Right lobe of liver (tissue), 6 donors: ENCODE data around the gene ZNF362. TPM values are rescaled to one million over a fixed set of nuclear protein-coding genes. Genes with fewer than 3 reads are reported as not detected.

Experiments
- ATAC-seq, 4 donors: fragments of 200-7000 bp; cut with Tn5 transposase; one replicate each; pipeline ENCODE4 v1.9.1; 2020; ENCODE audit warnings: mild to moderate bottlenecking in 4 of 4, moderate library complexity in 4 of 4
- DNase-seq, 3 donors: peaks; one replicate each; pipeline ENCODE4 v3.0.0-alpha.2; 2020
- H3K27ac ChIP-seq, 3 donors: fragments of 200-600 bp; one replicate each; pipeline ENCODE4 v1.8.0; 2022
- H3K27me3 ChIP-seq, 2 donors: fragments of 200-600 bp; one replicate each; pipeline ENCODE4 v1.8.0; 2022
- H3K36me3 ChIP-seq, 4 donors: fragments of 200-600 bp; sonication (generic) in 1 of 4; one replicate each; pipeline versions ENCODE4 v1.5.1 to v1.8.0; 2017 to 2022; ENCODE audit warnings: control low read depth in 1 of 4
- H3K4me1 ChIP-seq, 4 donors: fragments of 200-600 bp; sonication (generic) in 1 of 4; one replicate each; pipeline versions ENCODE4 v1.5.1 to v1.8.0; 2017 to 2022; ENCODE audit warnings: control low read depth in 1 of 4
- H3K4me3 ChIP-seq, 3 donors: fragments of 200-600 bp; one replicate each; pipeline ENCODE4 v1.8.0; 2022
- H3K9me3 ChIP-seq, 4 donors: fragments of 200-600 bp; sonication (generic) in 1 of 4; one replicate each; pipeline versions ENCODE4 v1.5.1 to v1.8.0; 2017 to 2022; ENCODE audit warnings: control low read depth in 1 of 4
- CTCF ChIP-seq, 4 donors: fragments of 200-600 bp in 3 of 4; fragments of 450-650 bp in 1 of 4; IDR thresholded peaks; one replicate each; pipeline versions ENCODE4 v1.5.1 to v1.8.0; 2016 to 2022; ENCODE audit warnings: antibody characterized with exemption in 4 of 4, mild to moderate bottlenecking in 2 of 4
- POLR2A ChIP-seq: fragments of 450-650 bp; IDR thresholded peaks from one replicate; pipeline ENCODE4 v1.6.1; 2017; ENCODE audit warnings: antibody characterized with exemption, mild to moderate bottlenecking
- WGBS: methylation state at CpG from one replicate; pipeline ENCODE4 v1.1.6; 2018; ENCODE audit warnings: low coverage, low lambda C conversion rate; ENCODE audit not compliant: insufficient coverage; ENCODE audit errors: missing lambda C conversion rate; 5-methylcytosine and 5-hydroxymethylcytosine counted together
- intact Hi-C, 2 donors: fragments of 100-400 bp; cut with DNase I; formaldehyde crosslinking; loops; one replicate each; pipeline versions ENCODE4 v1.11.2 to v1.14.1; 2022
- total RNA-seq, 6 experiments: library from RNA; depleted of rRNA in 2 of 6; stranded (reverse); fragments of >200 nt in 2 of 6; fragmentation: NEBNext Ultra II Directional in 3 of 6; extraction: Animal tissue kit (Norgen Biotek cat#: 25700) in 3 of 6; gene quantifications; one replicate each; pipeline versions ENCODE4 v1.1.0 to v1.2.4, GENCODE V29; 2016 to 2023
- donor health status: DM: no; HTN: yes; CAD: no.
- donor health status: DM: no; HTN: no; CAD: no.
- donor health status: DM: no; HTN: no; CAD: no.
- donor health status: DM: no; HTN: yes; CAD: no.
- donor health status: DM: no; HTN: yes; CAD: no.

Gene ZNF362
- total RNA-seq, 6 experiments from 2014 or later, result 3.4 to 8.4 (median 7.0) TPM

- Histone ChIP-seq H3K36me3 (peaks cover 33 to 63% (median 49%) of the 10 kb centered on the region in 4 donors), H3K27ac (no peak overlapping the region)
- TF ChIP-seq CTCF (IDR thresholded peaks at IDR 0.05) (no peak), POLR2A (no peak)
These were observed 67.6 kb downstream of the ZNF362 start for GRCh38 chr1:33323663-33324477.

GRCh38 chr1:33324677-33325575 lies 68.6 kb downstream of the ZNF362 start:
- no peaks in the 10 kb centered on the region for H3K27me3 ChIP-seq
- DNase-seq (no peak), ATAC-seq (no peak)
- H3K9me3 ChIP-seq, result no peaks in the 10 kb centered on the region
- 88% methylated on average over 8 of the region's 22 CpGs for WGBS
- H3K36me3 ChIP-seq, result peaks cover 38 to 73% (median 56%) of the 10 kb centered on the region in 4 donors
- no peak overlapping the region for H3K27ac ChIP-seq
- no peak overlapping the region for H3K4me3 ChIP-seq
- no peak for TF ChIP-seq CTCF (IDR thresholded peaks at IDR 0.05)
- no peak for TF ChIP-seq POLR2A
- peaks cover 0 to 26% (median 3%) of the 10 kb centered on the region in 4 donors for H3K4me1 ChIP-seq
- intact Hi-C loops, result no loop called here

More at GRCh38 chr1:33323663-33324477, 67.6 kb downstream of the ZNF362 start:
- H3K27me3 ChIP-seq, result no peaks in the 10 kb centered on the region
- DNase-seq (no peak), ATAC-seq (no peak)
- WGBS, result 54% methylated on average over 4 of the region's 14 CpGs
- no peaks in the 10 kb centered on the region for H3K9me3 ChIP-seq
- peaks cover 0 to 25% (median 3%) of the 10 kb centered on the region in 4 donors for H3K4me1 ChIP-seq
- H3K4me3 ChIP-seq, result no peak overlapping the region
- intact Hi-C loops, result no loop called here

GRCh38 chr1:33326785-33327184 lies 70.5 kb downstream of the ZNF362 start:
- peaks cover 0 to 26% (median 3%) of the 10 kb centered on the region in 4 donors for H3K4me1 ChIP-seq
- intact Hi-C loops, result no loop called here
- TF ChIP-seq POLR2A (no peak), CTCF (IDR thresholded peaks at IDR 0.05) (no peak)
- peak overlapping the region in 1 of 3 donors; percentile 27 for H3K27ac ChIP-seq
- peaks cover 48 to 92% (median 74%) of the 10 kb centered on the region in 4 donors for H3K36me3 ChIP-seq
- ATAC-seq (peak in 3 of 4 donors; percentile 3 to 41 (median 12)), DNase-seq (no peak)
- no peak overlapping the region for H3K4me3 ChIP-seq
- no peaks in the 10 kb centered on the region for H3K9me3 ChIP-seq
- 54% methylated on average over 5 of the region's 9 CpGs for WGBS
- H3K27me3 ChIP-seq, result no peaks in the 10 kb centered on the region

- peaks cover 53 to 99% (median 77%) of the 10 kb centered on the region in 4 donors for H3K36me3 ChIP-seq
- no peak overlapping the region for H3K4me3 ChIP-seq
- H3K27ac ChIP-seq, result peak overlapping the region in 1 of 3 donors; percentile 27
- TF ChIP-seq POLR2A (no peak), CTCF (IDR thresholded peaks at IDR 0.05) (no peak)
- intact Hi-C loops, result no loop called here
- DNase-seq (peak in 2 of 3 donors; percentile 73 to 75), ATAC-seq (peak; percentile 8 to 61 (median 36))
- WGBS, result 44% methylated on average over 8 of the region's 9 CpGs
- H3K27me3 ChIP-seq, result no peaks in the 10 kb centered on the region
- peaks cover 0 to 35% (median 3%) of the 10 kb centered on the region in 4 donors for H3K4me1 ChIP-seq
- H3K9me3 ChIP-seq, result no peaks in the 10 kb centered on the region
These were observed 71.5 kb downstream of the ZNF362 start for GRCh38 chr1:33327587-33328325.
